GM12801 (cell line): ENCODE results near the gene GID4.

ENCODE experiments used
- TF ChIP-seq, protein P1 (sequence below): IDR thresholded peaks from one replicate; pipeline ENCODE4 v1.5.1; 2011; ENCODE audit warnings: control low read depth; ENCODE audit not compliant: insufficient read length; ENCODE audit errors: extremely low read depth

The GID4 gene

DNA sequence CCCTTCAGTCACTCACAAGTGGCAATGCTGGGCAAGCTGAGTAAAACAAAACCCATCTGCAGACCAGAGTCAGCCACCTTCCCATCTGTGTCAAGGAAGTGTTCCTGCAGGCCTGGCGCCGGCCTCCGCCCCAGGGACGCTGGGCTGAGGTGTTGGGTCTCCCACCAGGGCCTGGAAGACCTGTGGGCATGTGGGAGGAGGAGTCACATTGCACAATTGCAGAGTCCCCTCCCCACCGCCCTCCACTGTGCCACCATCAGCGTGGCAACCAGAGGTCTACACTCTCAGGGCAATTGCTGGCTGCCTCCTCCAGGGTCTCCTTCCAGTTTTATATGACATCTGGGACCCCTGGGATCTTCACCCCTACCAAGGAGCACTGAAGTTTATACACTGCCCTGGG is 66.4 kb downstream of the GID4 start:
- TF ChIP-seq, protein P1, sequence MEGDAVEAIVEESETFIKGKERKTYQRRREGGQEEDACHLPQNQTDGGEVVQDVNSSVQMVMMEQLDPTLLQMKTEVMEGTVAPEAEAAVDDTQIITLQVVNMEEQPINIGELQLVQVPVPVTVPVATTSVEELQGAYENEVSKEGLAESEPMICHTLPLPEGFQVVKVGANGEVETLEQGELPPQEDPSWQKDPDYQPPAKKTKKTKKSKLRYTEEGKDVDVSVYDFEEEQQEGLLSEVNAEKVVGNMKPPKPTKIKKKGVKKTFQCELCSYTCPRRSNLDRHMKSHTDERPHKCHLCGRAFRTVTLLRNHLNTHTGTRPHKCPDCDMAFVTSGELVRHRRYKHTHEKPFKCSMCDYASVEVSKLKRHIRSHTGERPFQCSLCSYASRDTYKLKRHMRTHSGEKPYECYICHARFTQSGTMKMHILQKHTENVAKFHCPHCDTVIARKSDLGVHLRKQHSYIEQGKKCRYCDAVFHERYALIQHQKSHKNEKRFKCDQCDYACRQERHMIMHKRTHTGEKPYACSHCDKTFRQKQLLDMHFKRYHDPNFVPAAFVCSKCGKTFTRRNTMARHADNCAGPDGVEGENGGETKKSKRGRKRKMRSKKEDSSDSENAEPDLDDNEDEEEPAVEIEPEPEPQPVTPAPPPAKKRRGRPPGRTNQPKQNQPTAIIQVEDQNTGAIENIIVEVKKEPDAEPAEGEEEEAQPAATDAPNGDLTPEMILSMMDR: no peak

- TF ChIP-seq, protein P1: no peak
Measured at GRCh38 chr17:18106211-18106610, 67.0 kb downstream of the GID4 start.

DNA sequence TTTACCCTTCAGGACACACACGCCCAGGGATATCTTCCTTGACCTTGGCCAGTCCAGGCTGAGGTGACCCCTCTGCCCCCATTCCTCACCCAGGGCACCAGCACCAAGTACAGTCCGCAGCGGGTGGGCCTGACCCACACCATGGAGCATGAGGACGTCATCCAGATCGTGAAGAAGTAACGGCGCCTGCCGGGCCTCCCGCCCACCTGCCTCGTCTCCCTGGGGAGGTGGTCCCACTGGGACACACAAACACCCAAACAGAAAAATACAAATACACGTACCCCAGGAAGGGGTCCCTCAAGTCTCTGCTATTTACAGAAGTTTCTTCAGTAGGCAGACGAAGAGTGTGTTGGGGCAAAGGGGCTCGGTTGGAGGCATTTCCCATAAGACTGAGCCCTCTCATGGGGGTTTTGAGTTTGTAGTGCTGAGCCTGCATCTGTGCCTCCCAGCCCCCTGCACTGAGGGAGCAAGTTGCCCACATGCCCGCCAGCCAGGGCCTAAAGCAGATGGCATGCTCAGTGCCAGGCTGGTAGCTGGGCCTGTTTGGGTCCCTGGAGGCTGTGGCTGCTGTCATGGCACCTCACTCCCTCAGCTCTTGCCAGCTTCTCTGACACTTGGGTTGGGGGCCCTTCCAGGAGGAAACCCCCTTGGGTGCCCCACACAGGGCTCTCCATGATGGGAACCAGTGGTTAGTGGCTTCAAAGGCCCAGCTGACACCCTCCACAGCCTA is 68.0 kb downstream of the GID4 start:
- TF ChIP-seq, protein P1: no peak

DNA sequence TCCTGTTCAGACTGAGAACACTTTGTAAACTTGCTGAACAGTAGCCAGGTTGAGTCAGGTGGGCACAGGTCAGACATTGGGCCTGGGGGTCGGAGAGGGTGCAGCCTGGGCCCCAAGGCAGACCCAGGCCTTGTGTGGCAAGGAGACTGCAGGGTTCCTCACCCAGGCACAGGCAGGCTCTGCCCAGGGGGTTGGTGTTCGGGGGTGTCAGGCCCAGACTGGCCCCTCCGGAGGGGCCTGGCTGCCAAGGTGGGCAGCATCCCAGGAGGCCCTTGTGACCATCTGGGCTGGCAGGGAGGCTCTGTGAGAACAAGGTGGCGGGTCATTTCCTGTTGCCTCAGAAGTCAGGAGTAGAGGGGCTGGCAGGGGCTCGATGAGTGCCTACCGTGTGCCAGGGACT is 68.8 kb downstream of the GID4 start:
- TF ChIP-seq, protein P1: no peak

GRCh38 chr17:18108401-18109312 is 69.4 kb downstream of the GID4 start, which contains the start of gene MYO15A:
Gene MYO15A, plus strand, starts transcription at chr17:18108756. Its CDS starts 10,045 bp downstream, at chr17:18118801.
- TF ChIP-seq, protein P1: no peak

DNA sequence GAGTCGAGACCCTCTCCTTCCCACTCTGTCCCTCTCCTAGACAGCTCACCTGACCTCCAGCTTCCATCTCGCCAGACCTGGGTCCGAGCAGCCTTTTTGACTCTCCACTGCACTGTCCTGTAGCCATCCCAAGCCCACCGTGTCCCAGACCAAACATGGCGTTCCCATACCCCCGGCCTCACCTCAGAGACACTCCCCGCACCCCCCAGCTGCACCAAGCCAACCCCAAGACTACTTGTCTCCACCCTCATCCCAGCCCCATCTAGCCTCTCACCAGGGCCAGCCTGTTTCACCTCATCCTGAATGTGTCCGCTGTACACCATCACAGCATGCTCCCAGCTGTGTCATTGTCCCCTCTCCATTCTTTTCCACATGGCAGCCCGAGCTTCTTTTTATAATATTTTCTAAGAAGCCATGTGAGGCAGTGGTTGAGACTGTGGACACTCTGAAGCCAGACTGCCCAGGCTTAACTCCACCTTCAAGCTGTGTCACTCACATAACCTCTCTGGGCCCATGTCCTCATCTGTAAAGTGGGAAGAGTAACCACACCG is 70.8 kb downstream of the GID4 start:
- TF ChIP-seq, protein P1: no peak

GRCh38 chr17:18110636-18111145 is 71.5 kb downstream of the GID4 start:
- TF ChIP-seq, protein P1: no peak
